Measurements from ENCODE around the gene TESK2.

GRCh38 chr1:45335855-45336324, 155.1 kb downstream of the TESK2 start:
- TF ChIP-seq CTCF (IDR thresholded peaks at IDR 0.05) (no peak), MAX (IDR thresholded peaks at IDR 0.05; ENCODE audit: low read depth) (no peak), ELF1 (IDR thresholded peaks at IDR 0.05) (no peak)
